Coronary artery (tissue), 2 donors: ENCODE results near the gene NME4.
"Not testable (repeated sequence)": the region's sequence is repeated elsewhere in the genome, so short reads cannot be mapped to it uniquely, and the experiment has no call there.

Experiments
- DNase-seq: peaks from one replicate; pipeline ENCODE4 v3.0.0-alpha.2; 2017; ENCODE audit warnings: low spot score
- H3K27ac ChIP-seq, 2 donors: fragments of 200-600 bp; sonication (generic); one replicate each; pipeline ENCODE4 v1.5.1; 2016 to 2019
- H3K4me3 ChIP-seq: fragments of 200-600 bp; sonication (generic); 2 replicates; pipeline ENCODE4 v1.5.1; 2016; ENCODE audit warnings: mild to moderate bottlenecking, moderate library complexity
- TF ChIP-seq, protein P1 (sequence below): fragments of 200-600 bp; sonication (generic); IDR thresholded peaks from one replicate; pipeline ENCODE4 v1.5.1; 2019; ENCODE audit warnings: antibody characterized with exemption

Gene NME4

DNA sequence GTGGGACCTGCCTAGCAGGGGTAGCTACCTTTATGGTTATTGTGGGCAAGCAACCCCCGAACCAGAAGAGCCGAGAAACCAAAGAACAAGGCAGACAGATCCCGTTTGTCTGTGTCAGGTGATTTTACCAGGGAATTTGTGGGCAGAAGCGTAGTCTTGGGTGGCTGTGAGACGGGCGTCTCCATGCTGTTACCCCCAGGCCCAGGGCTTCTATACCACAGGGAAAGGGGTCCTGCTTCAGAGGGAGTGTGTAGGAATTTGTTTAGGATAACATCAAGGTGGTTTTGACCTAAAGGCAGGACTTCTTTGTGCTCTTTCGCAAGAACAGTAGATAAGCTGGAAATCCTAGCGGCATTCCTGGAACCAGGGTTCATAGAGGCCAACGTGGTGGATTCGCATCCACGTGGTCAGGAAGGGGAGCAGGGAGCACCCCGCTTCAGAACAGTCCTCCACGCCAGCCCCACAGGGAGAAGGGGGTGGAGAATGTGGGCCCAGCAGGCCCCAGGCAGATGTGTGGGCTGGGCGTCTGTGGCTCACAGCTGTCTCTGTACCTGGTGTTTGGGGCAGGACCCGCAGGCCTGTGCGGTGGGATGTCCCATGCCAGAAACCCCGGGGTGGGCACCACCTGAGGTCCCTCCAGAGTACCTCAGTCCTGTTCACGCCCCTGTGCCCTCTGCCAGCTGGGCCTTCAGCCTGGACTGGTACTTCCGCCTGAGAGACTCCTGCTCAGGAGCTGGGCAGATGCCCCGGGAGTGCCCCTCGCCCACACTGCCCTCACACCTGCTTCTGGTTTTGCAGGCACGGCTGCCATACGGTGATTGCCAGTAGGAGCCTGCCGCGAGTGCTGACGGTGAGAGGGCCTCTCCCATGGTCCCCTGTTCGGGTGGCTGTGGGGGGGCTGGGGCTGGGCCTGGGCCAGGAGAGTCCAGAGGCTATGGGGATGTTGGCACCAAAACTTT lies 8.8 kb downstream of the NME4 start:
- TF ChIP-seq, protein P1, sequence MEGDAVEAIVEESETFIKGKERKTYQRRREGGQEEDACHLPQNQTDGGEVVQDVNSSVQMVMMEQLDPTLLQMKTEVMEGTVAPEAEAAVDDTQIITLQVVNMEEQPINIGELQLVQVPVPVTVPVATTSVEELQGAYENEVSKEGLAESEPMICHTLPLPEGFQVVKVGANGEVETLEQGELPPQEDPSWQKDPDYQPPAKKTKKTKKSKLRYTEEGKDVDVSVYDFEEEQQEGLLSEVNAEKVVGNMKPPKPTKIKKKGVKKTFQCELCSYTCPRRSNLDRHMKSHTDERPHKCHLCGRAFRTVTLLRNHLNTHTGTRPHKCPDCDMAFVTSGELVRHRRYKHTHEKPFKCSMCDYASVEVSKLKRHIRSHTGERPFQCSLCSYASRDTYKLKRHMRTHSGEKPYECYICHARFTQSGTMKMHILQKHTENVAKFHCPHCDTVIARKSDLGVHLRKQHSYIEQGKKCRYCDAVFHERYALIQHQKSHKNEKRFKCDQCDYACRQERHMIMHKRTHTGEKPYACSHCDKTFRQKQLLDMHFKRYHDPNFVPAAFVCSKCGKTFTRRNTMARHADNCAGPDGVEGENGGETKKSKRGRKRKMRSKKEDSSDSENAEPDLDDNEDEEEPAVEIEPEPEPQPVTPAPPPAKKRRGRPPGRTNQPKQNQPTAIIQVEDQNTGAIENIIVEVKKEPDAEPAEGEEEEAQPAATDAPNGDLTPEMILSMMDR, result no peak
- DNase-seq, result no peak
- no peak overlapping the region for H3K27ac ChIP-seq
- H3K4me3 ChIP-seq, result no peak overlapping the region

DNA sequence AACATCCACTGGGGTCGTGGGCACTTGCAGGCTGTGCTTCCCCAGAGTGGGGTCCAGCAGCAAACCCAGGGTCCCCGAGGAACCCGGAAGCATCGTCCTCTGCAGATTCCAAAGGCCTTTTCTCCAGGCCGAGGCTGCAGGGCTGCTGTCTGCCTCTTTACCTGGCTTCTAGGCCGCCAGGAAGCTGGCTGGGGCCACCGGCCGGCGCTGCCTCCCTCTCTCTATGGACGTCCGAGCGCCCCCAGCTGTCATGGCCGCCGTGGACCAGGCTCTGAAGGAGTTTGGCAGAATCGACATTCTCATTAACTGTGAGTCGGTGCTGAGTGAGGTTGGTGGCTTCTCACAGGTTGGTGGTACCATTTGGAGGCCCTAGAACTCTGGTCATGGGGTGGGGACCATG lies 10.3 kb downstream of the NME4 start:
- TF ChIP-seq, protein P1, result no peak
- H3K4me3 ChIP-seq, result no peak overlapping the region
- no peak for DNase-seq
- H3K27ac ChIP-seq, result no peak overlapping the region

DNA sequence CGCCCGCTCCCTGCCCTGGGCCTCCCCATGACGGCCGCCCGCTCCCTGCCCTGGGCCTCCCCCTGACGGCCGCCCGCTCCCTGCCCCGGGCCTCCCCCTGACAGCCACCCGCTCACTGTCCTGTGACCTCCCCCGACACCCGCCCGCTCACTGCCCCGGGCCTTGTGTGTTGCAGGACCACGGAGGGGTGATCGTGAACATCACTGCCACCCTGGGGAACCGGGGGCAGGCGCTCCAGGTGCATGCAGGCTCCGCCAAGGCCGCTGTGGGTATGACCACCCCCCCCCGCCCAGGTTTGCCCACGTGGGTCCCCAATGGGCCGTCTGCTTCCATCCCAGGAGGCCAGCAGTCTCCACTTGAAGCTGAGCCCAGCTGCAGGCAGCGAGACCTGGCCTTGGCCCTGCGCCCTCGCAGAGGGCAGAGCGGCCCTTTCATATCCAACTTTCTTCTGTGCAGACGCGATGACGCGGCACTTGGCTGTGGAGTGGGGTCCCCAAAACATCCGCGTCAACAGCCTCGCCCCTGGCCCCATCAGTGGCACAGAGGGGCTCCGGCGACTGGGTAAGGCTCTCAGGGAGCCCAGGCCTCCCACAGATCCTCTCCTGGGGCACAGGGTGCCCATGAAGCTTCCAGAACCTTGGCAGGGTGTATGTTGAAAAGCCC lies 13.6 kb downstream of the NME4 start:
- DNase-seq, result no peak
- H3K27ac ChIP-seq, result no peak overlapping the region
- no peak overlapping the region for H3K4me3 ChIP-seq
- TF ChIP-seq, protein P1, result no peak

DNA sequence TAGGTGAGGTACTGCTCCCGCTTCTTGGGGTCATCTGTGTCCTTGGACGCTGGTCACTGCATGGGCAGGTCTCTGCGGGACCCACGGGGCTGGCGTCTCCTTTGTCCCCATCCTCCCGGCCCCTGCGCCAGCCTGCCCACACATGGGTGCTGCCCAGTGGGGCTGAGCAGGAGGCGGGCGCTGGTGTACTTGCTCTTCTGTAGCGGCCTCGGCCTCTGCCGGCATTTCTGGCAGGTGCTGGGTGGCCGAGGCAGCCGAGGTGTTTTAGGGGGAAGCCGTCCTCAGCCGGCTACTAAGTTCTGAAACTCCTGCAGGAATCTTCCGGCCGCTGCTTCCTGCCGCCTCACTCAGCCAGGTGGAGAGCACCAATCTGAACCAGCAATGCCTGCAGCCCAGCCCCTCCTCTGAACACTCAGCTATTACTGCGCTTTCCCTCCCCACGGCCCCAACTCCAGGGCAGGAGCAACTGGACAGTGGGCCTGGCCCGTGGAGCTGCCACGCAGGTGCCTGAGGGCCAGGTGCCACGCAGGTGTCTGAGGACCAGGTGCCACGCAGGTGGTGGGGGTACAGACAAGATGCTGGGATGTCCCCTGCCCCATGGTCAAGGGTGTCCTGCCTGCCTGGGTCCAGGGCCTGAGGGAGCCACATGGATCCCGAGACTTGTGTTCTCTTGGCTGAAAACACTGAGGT lies 14.7 kb downstream of the NME4 start:
- no peak for DNase-seq
- no peak overlapping the region for H3K4me3 ChIP-seq
- no peak overlapping the region for H3K27ac ChIP-seq
- TF ChIP-seq, protein P1, result no peak

DNA sequence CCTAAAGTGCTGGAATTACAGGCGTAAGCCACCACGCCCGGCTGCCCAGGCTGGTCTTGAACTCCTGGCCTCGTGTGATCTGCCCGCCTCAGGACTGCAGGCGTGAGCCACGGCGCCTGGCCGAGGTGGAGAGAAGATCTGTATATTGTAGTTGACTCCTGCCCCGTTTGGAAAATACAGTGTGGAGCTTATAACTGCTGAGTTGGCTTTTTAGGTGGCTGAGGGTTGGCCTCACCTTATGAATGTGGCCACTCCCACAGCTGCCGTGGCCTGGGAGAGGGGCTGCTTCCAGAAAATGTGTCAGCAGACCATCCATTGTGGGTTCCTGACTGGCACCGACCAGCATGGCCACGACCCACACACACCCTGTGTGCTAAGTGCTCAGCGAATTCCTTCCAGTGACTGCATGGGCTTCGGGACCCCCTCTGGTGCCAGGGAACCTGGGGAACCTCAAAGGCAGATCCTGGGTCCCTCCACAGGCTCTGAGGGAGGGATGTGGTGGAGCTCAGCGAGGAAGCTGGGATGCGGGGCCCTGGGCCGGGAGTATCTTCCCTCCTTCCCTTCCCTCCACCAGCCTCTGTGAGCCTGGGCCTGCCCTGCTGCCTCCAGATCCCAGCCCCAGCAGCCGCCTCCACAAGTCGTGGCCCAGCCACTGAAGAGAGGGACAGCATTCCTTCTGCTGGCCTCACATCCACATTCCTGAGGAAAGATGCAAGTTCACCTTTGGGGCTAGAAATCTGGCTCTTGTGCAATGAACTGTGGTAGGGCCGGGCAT lies 17.6 kb downstream of the NME4 start:
- Histone ChIP-seq H3K4me3 (no peak overlapping the region), H3K27ac (no peak overlapping the region)
- TF ChIP-seq, protein P1, result no peak
- no peak for DNase-seq

DNA sequence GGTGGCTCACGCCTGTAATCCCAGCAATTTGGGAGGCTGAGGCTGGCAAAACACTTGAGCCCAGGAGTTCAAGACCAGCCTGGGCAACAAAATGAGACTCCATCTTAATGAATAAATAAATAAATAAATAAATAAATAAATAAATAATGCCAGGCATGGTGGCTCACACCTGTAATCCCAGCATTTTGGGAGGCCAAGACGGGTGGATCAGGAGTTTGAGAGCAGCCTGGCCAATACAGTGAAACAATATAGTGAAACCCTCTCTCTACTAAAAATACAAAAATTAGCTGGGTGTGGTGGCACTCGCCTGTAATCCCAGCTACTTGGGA lies 18.1 kb downstream of the NME4 start:
- not testable (repeated sequence) for DNase-seq, H3K4me3 ChIP-seq, H3K27ac ChIP-seq

DNA sequence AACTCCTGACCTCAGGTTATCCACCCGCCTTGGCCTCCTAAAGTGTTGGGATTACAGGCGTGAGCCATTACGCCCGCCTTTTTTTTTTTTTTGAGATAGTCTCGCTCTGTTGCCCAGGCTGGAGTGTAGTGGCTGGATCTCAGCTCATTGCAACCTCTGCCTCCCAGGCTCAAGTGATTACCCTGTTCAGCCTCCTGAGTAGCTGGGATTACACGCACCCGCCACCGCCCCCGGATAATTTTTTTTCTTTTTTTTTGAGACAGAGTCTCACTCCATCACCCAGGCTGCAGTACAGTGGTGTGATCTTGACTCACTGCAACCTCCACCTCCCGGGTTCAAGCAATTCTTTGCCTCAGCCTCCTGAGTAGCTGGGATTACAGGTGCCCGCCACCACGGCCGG lies 25.2 kb downstream of the NME4 start:
- not testable (repeated sequence) for H3K4me3 ChIP-seq, H3K27ac ChIP-seq, DNase-seq
